GM12874 (cell line): ENCODE data around the gene SREBF2.

ENCODE experiments used
- TF ChIP-seq, protein P1 (sequence below): IDR thresholded peaks from 2 replicates; pipeline ENCODE4 v1.5.1; 2011; ENCODE audit warnings: low read depth, mild to moderate bottlenecking, control low read depth, low read length, moderate library complexity; ENCODE audit not compliant: insufficient read depth

Gene SREBF2

DNA sequence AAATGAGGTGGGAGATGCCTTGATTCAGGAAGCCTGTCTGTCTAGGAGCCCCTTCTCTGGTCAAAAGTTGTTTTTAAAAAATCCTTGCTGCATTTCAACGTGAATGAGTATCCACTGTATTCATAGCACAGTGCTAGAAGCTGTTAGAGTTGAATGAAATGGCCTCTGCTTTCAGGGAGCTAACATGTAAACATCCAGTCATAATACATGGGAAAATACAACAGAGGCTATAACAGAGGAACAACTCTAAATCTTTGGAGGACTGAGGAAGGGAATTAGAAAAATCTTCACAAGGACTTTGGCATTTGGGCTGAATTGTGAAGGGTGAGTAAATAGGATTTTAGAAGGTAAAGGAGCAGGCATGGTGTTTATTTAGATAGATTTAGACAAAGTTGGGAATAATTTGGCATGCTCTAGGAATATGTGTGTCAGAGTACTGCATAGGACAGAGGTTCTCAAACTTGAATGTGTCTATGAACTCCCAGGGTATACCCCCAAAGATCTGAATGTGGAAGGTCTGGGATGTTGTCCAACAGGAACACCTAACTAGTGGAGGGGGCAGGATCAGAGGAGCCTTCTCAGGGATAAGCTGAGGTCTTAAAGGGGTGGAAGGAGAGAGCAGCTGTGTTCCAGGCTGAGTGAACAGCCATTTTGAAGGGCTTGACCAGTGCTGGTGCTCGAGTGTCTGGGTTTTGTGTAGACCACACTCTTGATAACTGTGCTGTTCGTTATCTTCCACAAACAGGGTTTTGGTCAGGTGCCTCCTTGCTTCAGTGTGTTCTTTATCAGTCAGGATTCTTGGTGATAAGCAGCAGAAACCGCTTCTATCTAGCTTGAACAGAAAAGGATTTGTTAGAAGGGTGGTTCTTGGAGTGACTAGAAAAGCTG, 12.7 kb downstream of the SREBF2 start:
- TF ChIP-seq, protein P1, sequence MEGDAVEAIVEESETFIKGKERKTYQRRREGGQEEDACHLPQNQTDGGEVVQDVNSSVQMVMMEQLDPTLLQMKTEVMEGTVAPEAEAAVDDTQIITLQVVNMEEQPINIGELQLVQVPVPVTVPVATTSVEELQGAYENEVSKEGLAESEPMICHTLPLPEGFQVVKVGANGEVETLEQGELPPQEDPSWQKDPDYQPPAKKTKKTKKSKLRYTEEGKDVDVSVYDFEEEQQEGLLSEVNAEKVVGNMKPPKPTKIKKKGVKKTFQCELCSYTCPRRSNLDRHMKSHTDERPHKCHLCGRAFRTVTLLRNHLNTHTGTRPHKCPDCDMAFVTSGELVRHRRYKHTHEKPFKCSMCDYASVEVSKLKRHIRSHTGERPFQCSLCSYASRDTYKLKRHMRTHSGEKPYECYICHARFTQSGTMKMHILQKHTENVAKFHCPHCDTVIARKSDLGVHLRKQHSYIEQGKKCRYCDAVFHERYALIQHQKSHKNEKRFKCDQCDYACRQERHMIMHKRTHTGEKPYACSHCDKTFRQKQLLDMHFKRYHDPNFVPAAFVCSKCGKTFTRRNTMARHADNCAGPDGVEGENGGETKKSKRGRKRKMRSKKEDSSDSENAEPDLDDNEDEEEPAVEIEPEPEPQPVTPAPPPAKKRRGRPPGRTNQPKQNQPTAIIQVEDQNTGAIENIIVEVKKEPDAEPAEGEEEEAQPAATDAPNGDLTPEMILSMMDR, result no peak

DNA sequence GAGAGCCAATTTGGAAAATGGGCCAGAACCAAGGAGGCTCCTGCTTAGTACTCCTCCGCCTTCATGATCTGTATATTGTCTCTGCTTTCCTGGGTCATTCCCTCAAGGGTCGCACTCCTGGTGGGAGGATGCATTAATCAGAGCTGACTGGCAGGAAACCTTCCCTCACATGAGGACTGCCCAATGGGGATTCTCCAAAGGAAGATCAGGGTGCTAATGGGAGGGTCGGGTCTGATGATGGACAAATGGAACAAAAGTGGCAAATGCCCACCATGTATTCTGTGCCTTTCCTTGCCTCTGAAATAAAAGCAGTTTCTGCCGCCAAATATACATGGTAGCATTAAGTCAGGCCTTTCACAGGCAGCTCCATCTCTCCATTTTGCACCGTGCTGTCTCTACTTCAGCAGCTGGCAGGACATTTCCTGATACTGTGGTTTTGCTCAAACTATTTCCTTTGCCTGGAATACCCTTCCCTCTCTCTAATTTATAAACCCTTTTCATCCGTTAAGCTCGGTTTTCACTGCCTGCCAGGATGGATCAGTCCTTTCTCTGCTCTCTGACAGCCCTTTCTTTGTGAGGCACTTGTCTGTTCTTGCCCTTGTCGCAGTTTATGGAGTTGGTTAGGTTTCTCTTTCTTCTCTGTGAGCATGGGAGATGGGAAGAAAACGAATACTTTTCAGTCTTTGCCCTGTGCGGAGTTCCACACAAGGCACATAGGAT, 13.5 kb downstream of the SREBF2 start:
- TF ChIP-seq, protein P1, result no peak

DNA sequence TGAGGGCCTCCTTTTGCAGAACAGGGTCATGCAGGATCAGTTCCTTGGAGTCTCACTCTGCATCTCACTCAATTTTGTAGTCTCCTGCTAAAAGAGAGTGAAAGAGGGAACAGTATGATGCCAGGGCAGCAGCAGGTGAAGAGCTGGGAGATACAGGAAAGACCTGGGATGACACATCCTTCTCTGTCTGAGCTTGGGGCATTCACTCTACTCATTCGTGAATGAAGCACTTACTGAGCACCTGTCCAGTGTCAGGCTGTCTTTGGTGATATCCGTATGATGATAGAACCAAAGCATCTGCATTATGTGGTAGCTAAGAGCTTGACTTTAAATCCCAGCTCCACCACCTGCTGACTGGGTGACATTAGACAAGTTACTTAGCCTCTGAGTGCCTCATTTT, 14.4 kb downstream of the SREBF2 start:
- TF ChIP-seq, protein P1, result no peak

GRCh38 chr22:41848468-41848867, 15.6 kb downstream of the SREBF2 start:
- TF ChIP-seq, protein P1, result no peak

DNA sequence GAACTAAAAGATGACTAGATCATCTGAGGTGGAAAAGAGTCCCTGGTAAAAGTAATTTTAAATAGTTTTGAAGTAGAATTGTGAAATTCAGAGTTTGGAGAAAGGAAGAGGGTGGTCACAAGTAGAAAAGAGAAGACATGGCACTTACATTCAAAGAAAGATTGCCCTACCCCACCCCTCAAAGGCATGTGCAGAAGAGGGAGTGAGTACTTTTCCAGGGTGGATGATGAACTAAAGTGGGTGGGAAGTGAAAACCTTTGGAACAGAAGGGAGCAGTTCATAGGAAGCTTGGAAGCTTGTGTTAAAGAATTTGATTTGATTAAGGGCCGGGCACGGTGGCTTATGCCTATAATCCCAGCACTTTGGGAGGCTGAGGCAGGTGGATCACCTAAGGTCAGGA, 23.6 kb downstream of the SREBF2 start:
- TF ChIP-seq, protein P1, result no peak

DNA sequence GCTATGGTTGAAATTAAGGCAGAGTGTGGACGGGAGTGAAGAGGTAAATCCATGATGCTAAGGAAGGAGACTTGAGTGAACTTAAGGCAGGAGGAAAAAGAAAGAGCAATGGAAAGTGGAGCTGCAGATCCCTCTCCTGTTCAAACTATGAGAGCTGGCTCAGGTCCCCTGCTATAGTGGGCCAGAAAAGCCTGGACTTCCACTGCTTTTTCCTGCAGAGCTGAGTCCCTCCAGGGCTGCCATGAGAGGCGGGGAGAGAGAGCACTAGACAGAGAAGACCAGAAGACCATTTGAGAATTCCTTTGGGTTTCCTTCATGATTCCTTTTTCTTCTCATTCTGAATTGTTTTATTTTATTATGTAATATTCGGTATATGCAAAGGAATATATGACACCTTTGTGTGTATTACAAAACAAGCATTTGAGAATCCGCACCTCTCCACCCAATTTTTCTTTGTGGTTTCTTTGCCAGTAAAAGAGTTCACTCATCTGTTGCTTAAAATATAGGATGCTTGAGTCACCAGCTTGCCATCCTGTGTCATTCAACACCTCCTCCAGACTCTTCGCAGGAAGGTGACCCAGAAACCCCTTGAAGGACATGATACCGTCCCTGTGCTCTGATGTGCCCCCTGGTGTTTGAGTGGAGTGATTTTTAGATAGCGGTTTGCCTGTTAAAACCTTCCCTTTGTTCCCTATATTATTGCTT, 24.4 kb downstream of the SREBF2 start:
- TF ChIP-seq, protein P1, result peak; percentile 76

GRCh38 chr22:41857860-41858199, 24.9 kb downstream of the SREBF2 start:
- TF ChIP-seq, protein P1, result no peak
